ENCODE measurements around the gene MYO5C. TPM values are rescaled to one million over a fixed set of nuclear protein-coding genes. Genes with fewer than 3 reads are reported as not detected.

Gene MYO5C
- polyA plus RNA-seq, 1 donor (not counting 4 experiments of a cell fraction or from before 2014, with no cell fraction given) = 0.16 TPM

DNA sequence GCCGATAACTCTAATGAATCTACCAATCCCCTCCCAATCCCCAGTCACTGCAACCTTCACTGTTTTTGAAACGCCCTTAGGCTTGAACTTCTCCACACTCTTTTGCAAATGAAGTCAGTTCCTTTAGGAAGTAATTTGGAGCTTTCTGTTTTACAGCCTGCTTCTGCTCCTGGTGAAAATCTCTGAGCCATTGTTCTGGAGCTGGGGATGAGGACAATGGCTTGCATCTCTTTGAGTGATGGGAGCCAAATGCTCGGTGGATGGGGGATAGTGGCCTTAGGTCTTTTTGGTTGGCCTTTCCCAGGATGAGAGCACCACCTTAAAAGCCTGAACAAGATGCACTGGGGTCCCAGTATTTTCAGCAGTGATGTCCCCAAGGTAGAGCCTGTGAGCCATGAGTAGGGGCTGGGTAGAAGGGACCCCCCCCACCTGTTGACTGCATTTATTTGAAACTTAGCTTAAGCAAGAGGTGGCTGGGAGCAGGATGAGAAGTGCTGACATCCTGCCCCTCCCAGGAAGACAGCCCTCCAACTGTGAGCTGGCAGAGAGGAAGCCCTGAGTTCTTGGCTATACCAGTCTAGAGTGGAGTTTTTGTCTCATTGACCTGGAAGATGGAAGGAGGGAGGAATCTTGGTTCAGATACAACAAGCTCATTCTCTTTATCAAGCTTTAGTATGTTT lies 7.6 kb upstream of the MYO5C start:
- Histone ChIP-seq H3K4me3 (ENCODE audit: control insufficient read depth in 2 of 3, extremely low read depth in 1 of 3, insufficient read depth in 2 of 3, low read depth in 1 of 3, low read length in 3 of 3) (no peak overlapping the region), H3K9me1 (ENCODE audit: control insufficient read depth, extremely low read depth, insufficient read depth, low read length) (no peaks in the 10 kb centered on the region), H2AFZ (ENCODE audit: control insufficient read depth, low read length) (no peak overlapping the region), H3K9me3 (ENCODE audit: control insufficient read depth, low read depth, low read length) (no peaks in the 10 kb centered on the region), H3K79me2 (ENCODE audit: control insufficient read depth, insufficient read depth, low read length) (no peaks in the 10 kb centered on the region), H3K4me2 (ENCODE audit: control insufficient read depth, extremely low read depth, insufficient read depth, low read depth, low read length) (no peak overlapping the region), H3K27ac (ENCODE audit: control insufficient read depth, insufficient read depth, low read length) (no peak overlapping the region), H3K4me1 (ENCODE audit: control insufficient read depth, extremely low read depth, insufficient read depth, low read length) (peaks cover 3% of the 10 kb centered on the region), H4K20me1 (ENCODE audit: control insufficient read depth, extremely low read depth, insufficient read depth, low read length) (no peaks in the 10 kb centered on the region), H3K27me3 (ENCODE audit: control insufficient read depth, extremely low read depth, insufficient read depth, low read length) (no peaks in the 10 kb centered on the region), H3K36me3 (ENCODE audit: control insufficient read depth in 2 of 2, extremely low read depth in 1 of 2, insufficient read depth in 2 of 2, low read length in 2 of 2) (no peaks in the 10 kb centered on the region), H3K9ac (ENCODE audit: control insufficient read depth, extremely low read depth, insufficient read depth, low read length) (no peak overlapping the region)
- FAIRE-seq = no peak
- dilution Hi-C loops (cut with MboI; ENCODE audit: extremely low pct_ligation_motif_present, low sequenced_read_pairs) = no loop called here
- no peak for DNase-seq (ENCODE audit: low read depth, low spot score)
- TF ChIP-seq, protein P1, sequence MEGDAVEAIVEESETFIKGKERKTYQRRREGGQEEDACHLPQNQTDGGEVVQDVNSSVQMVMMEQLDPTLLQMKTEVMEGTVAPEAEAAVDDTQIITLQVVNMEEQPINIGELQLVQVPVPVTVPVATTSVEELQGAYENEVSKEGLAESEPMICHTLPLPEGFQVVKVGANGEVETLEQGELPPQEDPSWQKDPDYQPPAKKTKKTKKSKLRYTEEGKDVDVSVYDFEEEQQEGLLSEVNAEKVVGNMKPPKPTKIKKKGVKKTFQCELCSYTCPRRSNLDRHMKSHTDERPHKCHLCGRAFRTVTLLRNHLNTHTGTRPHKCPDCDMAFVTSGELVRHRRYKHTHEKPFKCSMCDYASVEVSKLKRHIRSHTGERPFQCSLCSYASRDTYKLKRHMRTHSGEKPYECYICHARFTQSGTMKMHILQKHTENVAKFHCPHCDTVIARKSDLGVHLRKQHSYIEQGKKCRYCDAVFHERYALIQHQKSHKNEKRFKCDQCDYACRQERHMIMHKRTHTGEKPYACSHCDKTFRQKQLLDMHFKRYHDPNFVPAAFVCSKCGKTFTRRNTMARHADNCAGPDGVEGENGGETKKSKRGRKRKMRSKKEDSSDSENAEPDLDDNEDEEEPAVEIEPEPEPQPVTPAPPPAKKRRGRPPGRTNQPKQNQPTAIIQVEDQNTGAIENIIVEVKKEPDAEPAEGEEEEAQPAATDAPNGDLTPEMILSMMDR (optimal IDR thresholded peaks at IDR 0.05 in 1 of 3, IDR thresholded peaks at IDR 0.05 in 1 of 3, conservative IDR thresholded peaks at IDR 0.05 in 1 of 3; ENCODE audit: extremely low read depth in 1 of 3, insufficient read depth in 2 of 3, low read length in 3 of 3) = no peak
- no peak for TF ChIP-seq EZH2 (IDR thresholded peaks at IDR 0.05; ENCODE audit: low read length)

DNA sequence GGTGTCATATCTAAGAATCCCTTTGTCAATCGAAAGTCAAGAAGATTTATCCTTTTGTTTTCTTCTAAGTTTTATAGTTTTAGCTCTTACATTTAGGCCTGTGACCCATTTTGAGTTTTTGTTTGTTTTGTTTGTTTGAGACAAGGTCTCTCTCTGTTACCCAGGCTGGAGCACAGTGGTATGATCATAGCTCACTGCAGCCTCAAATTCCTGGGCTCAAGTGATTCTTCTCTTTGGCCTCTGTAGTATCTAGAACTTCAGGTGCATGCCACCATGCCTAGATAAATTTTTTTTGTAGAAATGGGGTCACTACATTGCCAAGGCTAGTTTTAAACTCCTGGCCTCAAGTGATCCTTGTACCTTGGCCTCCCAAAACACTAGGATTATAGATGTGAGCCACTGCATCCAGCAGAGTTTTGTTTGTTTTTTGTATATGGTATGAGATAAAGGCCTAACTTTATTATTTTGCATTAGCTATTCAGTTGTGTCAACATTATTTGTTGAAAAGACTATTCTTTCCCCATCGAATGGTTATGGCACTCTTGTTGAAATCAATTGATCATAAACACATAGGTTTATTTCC lies 5.8 kb upstream of the MYO5C start:
- no peak overlapping the region for H3K4me3 ChIP-seq (ENCODE audit: control insufficient read depth in 2 of 3, extremely low read depth in 1 of 3, insufficient read depth in 2 of 3, low read depth in 1 of 3, low read length in 3 of 3)
- H4K20me1 ChIP-seq (ENCODE audit: control insufficient read depth, extremely low read depth, insufficient read depth, low read length) = no peaks in the 10 kb centered on the region
- H3K27me3 ChIP-seq (ENCODE audit: control insufficient read depth, extremely low read depth, insufficient read depth, low read length) = no peaks in the 10 kb centered on the region
- no peaks in the 10 kb centered on the region for H3K9me3 ChIP-seq (ENCODE audit: control insufficient read depth, low read depth, low read length)
- dilution Hi-C loops (cut with MboI; ENCODE audit: extremely low pct_ligation_motif_present, low sequenced_read_pairs) = no loop called here
- H3K36me3 ChIP-seq (ENCODE audit: control insufficient read depth in 2 of 2, extremely low read depth in 1 of 2, insufficient read depth in 2 of 2, low read length in 2 of 2) = no peaks in the 10 kb centered on the region
- TF ChIP-seq EZH2 (IDR thresholded peaks at IDR 0.05; ENCODE audit: low read length) = no peak
- TF ChIP-seq, protein P1 (optimal IDR thresholded peaks at IDR 0.05 in 1 of 3, IDR thresholded peaks at IDR 0.05 in 1 of 3, conservative IDR thresholded peaks at IDR 0.05 in 1 of 3; ENCODE audit: extremely low read depth in 1 of 3, insufficient read depth in 2 of 3, low read length in 3 of 3) = no peak
- H3K4me1 ChIP-seq (ENCODE audit: control insufficient read depth, extremely low read depth, insufficient read depth, low read length) = peaks cover under 1% of the 10 kb centered on the region
- H2AFZ ChIP-seq (ENCODE audit: control insufficient read depth, low read length) = no peak overlapping the region
- no peak overlapping the region for H3K4me2 ChIP-seq (ENCODE audit: control insufficient read depth, extremely low read depth, insufficient read depth, low read depth, low read length)
- H3K79me2 ChIP-seq (ENCODE audit: control insufficient read depth, insufficient read depth, low read length) = no peaks in the 10 kb centered on the region
- DNase-seq (ENCODE audit: low read depth, low spot score) = no peak
- H3K9me1 ChIP-seq (ENCODE audit: control insufficient read depth, extremely low read depth, insufficient read depth, low read length) = no peaks in the 10 kb centered on the region
- FAIRE-seq = no peak
- H3K9ac ChIP-seq (ENCODE audit: control insufficient read depth, extremely low read depth, insufficient read depth, low read length) = no peak overlapping the region
- no peak overlapping the region for H3K27ac ChIP-seq (ENCODE audit: control insufficient read depth, insufficient read depth, low read length)

Measured in keratinocyte (primary cell).